ENCODE measurements around the gene EBPL.

- TF ChIP-seq CTCF (conservative IDR thresholded peaks at IDR 0.05 in 1 of 2, IDR thresholded peaks at IDR 0.05 in 1 of 2; ENCODE audit: extremely low read depth in 1 of 2, insufficient read depth in 1 of 2, low read depth in 1 of 2, low read length in 2 of 2) (no peak), EZH2 (IDR thresholded peaks at IDR 0.05; ENCODE audit: borderline replicate concordance, low read length) (no peak)
Observed at GRCh38 chr13:49643035-49643646, 48.1 kb downstream of the EBPL start.

All from mammary epithelial cell (primary cell).